PC-3 (cell line): ENCODE results near the gene B4GALNT1. TPM values are rescaled to one million over a fixed set of nuclear protein-coding genes. Genes with fewer than 3 reads are reported as not detected.

Experiments
- ATAC-seq: fragments of 200-7000 bp; cut with Tn5 transposase; 2 replicates; pipeline ENCODE4 v1.9.1; 2020; ENCODE audit warnings: mild to moderate bottlenecking, moderate library complexity
- BruUV-seq: library from RNA; stranded (reverse); fragments of 400-500 nt; replicated peaks from 2 replicates; lab custom pipeline; 2021; lab: Mats Ljungman, UMichigan
- CTCF ChIA-PET: fragments of 300-600 bp; sonication (Branson Sonifier 250); formaldehyde crosslinking; loops from one replicate; lab custom pipeline; 2022; ENCODE audit warnings: antibody characterized with exemption; lab: Charles Lee
- POLR2A ChIA-PET: fragments of 300-600 bp; sonication (Branson Sonifier 250); formaldehyde crosslinking; loops from one replicate; lab custom pipeline; 2022; ENCODE audit warnings: antibody characterized with exemption; ENCODE audit not compliant: unreplicated experiment; lab: Charles Lee
- DNase-seq: peaks from one replicate; pipeline ENCODE4 v3.0.0-alpha.2; 2015
- H2AFZ ChIP-seq: fragments of 300-600 bp; sonication (generic); 2 replicates; pipeline ENCODE4 v1.6.0; 2016; ENCODE audit warnings: antibody characterized with exemption, low read length
- H3F3A ChIP-seq: fragments of 300-600 bp; sonication (generic); one replicate; pipeline ENCODE4 v1.6.0; 2017; ENCODE audit warnings: antibody characterized with exemption, low read length, control low read depth, mild to moderate bottlenecking; ENCODE audit not compliant: unreplicated experiment
- H3K27ac ChIP-seq: fragments of 300-600 bp; sonication (generic); 2 replicates; pipeline ENCODE4 v1.5.1; 2016; ENCODE audit warnings: mild to moderate bottlenecking, low read length
- H3K27me3 ChIP-seq: fragments of 300-600 bp; sonication (generic); 2 replicates; pipeline ENCODE4 v1.6.1; 2016; ENCODE audit warnings: low read length, mixed read lengths
- H3K36me3 ChIP-seq: fragments of 300-600 bp; sonication (generic); 2 replicates; pipeline ENCODE4 v1.6.1; 2016; ENCODE audit warnings: low read depth, mixed run types, low read length, mixed read lengths
- H3K4me1 ChIP-seq: fragments of 300-600 bp; sonication (generic); 2 replicates; pipeline ENCODE4 v1.5.1; 2016; ENCODE audit warnings: low read length; ENCODE audit not compliant: insufficient read depth
- H3K4me2 ChIP-seq: fragments of 300-600 bp; sonication (generic); 2 replicates; pipeline ENCODE4 v1.6.0; 2016; ENCODE audit warnings: low read length
- H3K4me3 ChIP-seq: fragments of 300-600 bp; sonication (generic); 2 replicates; pipeline ENCODE4 v1.5.1; 2016; ENCODE audit warnings: mild to moderate bottlenecking, low read length, mixed read lengths
- H3K79me2 ChIP-seq: fragments of 300-600 bp; sonication (generic); 2 replicates; pipeline ENCODE4 v1.6.1; 2017; ENCODE audit warnings: low read length, mixed read lengths
- H3K9ac ChIP-seq: fragments of 300-600 bp; sonication (generic); 2 replicates; pipeline ENCODE4 v1.6.0; 2016; ENCODE audit warnings: mild to moderate bottlenecking, low read length
- H3K9me2 ChIP-seq: fragments of 300-600 bp; sonication (generic); replicated peaks from 2 replicates; pipeline ENCODE4 v1.6.1; 2016; ENCODE audit warnings: mixed run types, low read length, mixed read lengths
- H3K9me3 ChIP-seq: fragments of 300-600 bp; sonication (generic); 2 replicates; pipeline ENCODE4 v1.6.1; 2016; ENCODE audit warnings: low read length, mixed read lengths
- H4K20me1 ChIP-seq: fragments of 300-600 bp; sonication (generic); 2 replicates; pipeline ENCODE4 v1.6.1; 2016; ENCODE audit warnings: low read length, mixed read lengths
- EZH2 ChIP-seq: fragments of 300-600 bp; sonication (generic); IDR thresholded peaks from one replicate; pipeline ENCODE4 v1.6.1; 2017; ENCODE audit warnings: antibody characterized with exemption, mild to moderate bottlenecking, low read length; ENCODE audit not compliant: unreplicated experiment
- EZH2phosphoT487 ChIP-seq: fragments of 300-600 bp; sonication (generic); IDR thresholded peaks from 2 replicates; pipeline ENCODE4 v1.6.1; 2018; ENCODE audit warnings: mild to moderate bottlenecking, antibody characterized with exemption, low read length, borderline replicate concordance
- intact Hi-C: fragments of 100-400 bp; cut with micrococcal nuclease; formaldehyde crosslinking; loops from 2 replicates; pipeline ENCODE4 v1.9.0; 2023
- total RNA-seq: library from RNA; depleted of rRNA; stranded (reverse); fragments of >200 nt; gene quantifications from 2 replicates; pipeline ENCODE4 v1.2.3, GENCODE V29; 2014
- TF ChIP-seq, protein P1 (sequence below): fragments of 300-600 bp; sonication (generic); conservative IDR thresholded peaks from 2 replicates; pipeline ENCODE4 v1.5.1; 2017; ENCODE audit warnings: antibody characterized with exemption, low read depth, mild to moderate bottlenecking, low read length

Gene B4GALNT1
- total RNA-seq, 1 experiment from 2014 or later, result 39.0 TPM

DNA sequence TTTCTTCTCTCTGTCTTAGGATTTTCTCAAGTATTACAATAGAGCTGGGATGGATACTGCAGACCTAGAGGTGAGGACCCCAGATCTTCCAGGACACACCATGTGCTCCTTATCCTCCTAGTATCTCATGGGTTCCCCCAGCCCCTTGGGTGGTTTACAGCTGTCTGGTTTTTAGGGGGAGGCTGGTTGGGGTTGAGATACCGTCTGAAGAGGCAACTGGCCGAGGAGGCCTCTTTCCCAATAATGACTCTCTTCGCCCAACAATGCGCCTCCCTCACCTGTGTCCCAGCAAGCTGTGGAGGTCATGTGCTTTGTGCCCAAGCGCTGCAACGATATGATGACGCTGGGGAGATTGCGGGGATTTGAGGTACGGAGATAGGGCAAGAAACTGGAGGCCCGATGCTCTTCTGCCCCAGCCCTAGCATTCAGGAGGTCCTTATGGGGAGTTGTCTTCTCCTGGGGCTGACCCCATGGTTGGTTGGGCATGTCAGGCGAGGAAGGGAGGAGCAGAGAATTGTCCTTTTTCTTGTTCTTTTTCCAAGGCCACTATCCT, 18.0 kb downstream of the B4GALNT1 start:
- H2AFZ ChIP-seq, result no peak overlapping the region
- no TSS peak for BruUV-seq
- no peaks in the 10 kb centered on the region for H4K20me1 ChIP-seq
- no peaks in the 10 kb centered on the region for H3K36me3 ChIP-seq
- no peak overlapping the region for H3K4me2 ChIP-seq
- H3K27me3 ChIP-seq, result 0 out of 2 replicates have a peak, but pooled peaks cover under 1% of the 10 kb centered on the region
- intact Hi-C loops, result no loop called here
- DNase-seq (no peak), ATAC-seq (no peak)
- no peaks in the 10 kb centered on the region for H3K9me2 ChIP-seq
- no peak overlapping the region for H3K9ac ChIP-seq
- POLR2A ChIA-PET, result no interaction called here
- CTCF ChIA-PET, result no interaction called here
- H3K27ac ChIP-seq, result no peak overlapping the region
- no peaks in the 10 kb centered on the region for H3K79me2 ChIP-seq
- no peaks in the 10 kb centered on the region for H3K9me3 ChIP-seq
- H3K4me3 ChIP-seq, result no peak overlapping the region
- TF ChIP-seq, protein P1, sequence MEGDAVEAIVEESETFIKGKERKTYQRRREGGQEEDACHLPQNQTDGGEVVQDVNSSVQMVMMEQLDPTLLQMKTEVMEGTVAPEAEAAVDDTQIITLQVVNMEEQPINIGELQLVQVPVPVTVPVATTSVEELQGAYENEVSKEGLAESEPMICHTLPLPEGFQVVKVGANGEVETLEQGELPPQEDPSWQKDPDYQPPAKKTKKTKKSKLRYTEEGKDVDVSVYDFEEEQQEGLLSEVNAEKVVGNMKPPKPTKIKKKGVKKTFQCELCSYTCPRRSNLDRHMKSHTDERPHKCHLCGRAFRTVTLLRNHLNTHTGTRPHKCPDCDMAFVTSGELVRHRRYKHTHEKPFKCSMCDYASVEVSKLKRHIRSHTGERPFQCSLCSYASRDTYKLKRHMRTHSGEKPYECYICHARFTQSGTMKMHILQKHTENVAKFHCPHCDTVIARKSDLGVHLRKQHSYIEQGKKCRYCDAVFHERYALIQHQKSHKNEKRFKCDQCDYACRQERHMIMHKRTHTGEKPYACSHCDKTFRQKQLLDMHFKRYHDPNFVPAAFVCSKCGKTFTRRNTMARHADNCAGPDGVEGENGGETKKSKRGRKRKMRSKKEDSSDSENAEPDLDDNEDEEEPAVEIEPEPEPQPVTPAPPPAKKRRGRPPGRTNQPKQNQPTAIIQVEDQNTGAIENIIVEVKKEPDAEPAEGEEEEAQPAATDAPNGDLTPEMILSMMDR, result no peak
- no peaks in the 10 kb centered on the region for H3F3A ChIP-seq
- peaks cover 9% of the 10 kb centered on the region; the same call in 1 of the 2 replicates for H3K4me1 ChIP-seq

DNA sequence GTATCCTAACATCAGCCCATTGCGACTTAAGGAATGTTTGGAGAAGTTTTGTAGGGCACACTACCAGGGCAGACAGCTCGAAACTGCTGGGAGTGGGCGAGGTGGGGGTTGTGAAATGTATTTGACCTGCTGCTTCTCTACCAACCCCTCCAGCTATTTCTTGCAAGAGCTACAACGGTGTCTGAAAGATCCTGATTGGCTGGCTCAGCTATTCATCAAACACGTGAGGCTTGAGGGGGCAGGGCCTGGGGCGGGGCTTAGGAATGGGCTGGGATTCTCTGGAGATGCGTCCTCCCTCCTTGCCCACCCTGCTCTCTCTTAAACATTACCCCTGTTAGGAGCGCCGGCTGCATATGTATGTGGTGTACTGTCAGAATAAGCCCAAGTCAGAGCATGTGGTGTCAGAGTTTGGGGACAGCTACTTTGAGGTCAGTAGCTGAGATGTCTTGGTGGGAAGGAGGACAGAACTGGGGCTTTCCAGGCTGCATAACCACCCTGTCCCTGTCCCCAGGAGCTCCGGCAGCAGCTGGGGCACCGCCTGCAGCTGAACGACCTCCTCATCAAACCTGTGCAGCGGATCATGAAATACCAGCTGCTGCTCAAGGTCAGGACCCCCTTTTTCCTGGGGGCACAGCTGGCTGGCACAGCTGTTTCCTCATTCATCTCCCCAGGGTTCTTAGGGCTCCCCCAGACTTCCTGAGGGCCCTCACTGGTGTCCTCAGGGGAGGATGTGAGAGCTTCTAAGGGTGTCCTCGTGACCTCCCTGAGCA, 18.6 kb downstream of the B4GALNT1 start:
- Histone ChIP-seq H2AFZ (no peak overlapping the region), H3K4me1 (peaks cover 9% of the 10 kb centered on the region; the same call in 1 of the 2 replicates), H3K27me3 (no peaks in the 10 kb centered on the region), H3K4me3 (no peak overlapping the region), H3K4me2 (no peak overlapping the region), H3K79me2 (no peaks in the 10 kb centered on the region), H4K20me1 (no peaks in the 10 kb centered on the region), H3F3A (no peaks in the 10 kb centered on the region), H3K9me3 (no peaks in the 10 kb centered on the region), H3K9me2 (no peaks in the 10 kb centered on the region), H3K36me3 (no peaks in the 10 kb centered on the region), H3K9ac (no peak overlapping the region), H3K27ac (no peak overlapping the region)
- DNase-seq (no peak), ATAC-seq (no peak)
- no TSS peak for BruUV-seq
- intact Hi-C loops, result no loop called here
- ChIA-PET CTCF (interaction anchor here (0.6 kb wide), 1 partner anchor 1554 kb away, joined by 3 read pairs; no protein-coding TSS in a partner anchor), POLR2A (no interaction called here)
- TF ChIP-seq EZH2, result no peak
- TF ChIP-seq, protein P1, result no peak
- no peak for TF ChIP-seq EZH2phosphoT487

DNA sequence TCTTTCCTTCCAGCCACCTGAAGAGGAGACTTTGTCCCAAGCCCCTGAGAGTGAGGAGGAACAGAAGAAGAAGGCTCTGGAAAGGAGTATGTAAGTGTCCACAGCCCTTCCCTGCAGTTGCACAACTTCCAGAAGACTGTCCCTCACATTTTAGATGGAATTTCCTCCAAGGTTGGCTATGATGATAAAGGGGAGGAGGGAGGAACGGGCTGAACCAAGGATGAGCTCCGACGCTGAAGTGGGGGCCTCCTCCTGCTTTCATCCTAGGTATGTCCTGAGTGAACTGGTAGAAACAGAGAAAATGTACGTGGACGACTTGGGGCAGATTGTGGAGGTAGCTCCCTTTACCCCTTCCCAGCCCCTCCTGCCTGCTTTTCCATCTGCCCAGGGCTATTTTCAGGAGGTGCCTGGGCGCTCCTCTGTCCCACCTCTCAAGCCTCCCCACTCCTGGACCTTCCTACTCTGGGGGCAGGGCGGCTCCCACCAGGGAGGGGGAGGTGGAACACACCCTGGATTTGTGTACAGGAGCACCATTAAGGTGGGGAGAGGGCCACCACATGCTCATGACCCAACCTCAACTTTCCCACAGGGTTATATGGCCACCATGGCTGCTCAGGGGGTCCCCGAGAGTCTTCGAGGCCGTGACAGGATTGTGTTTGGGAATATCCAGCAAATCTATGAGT, 19.4 kb downstream of the B4GALNT1 start:
- no peak for DNase-seq
- H3K9ac ChIP-seq, result no peak overlapping the region
- H3K4me3 ChIP-seq, result no peak overlapping the region
- CTCF ChIA-PET, result no interaction called here
- peaks cover 9% of the 10 kb centered on the region; the same call in 1 of the 2 replicates for H3K4me1 ChIP-seq
- H4K20me1 ChIP-seq, result no peaks in the 10 kb centered on the region
- no peak overlapping the region for H3K4me2 ChIP-seq
- H2AFZ ChIP-seq, result no peak overlapping the region
- H3K36me3 ChIP-seq, result no peaks in the 10 kb centered on the region
- no peaks in the 10 kb centered on the region for H3F3A ChIP-seq
- no peaks in the 10 kb centered on the region for H3K79me2 ChIP-seq
- TF ChIP-seq EZH2 (no peak), EZH2phosphoT487 (no peak)
- TF ChIP-seq, protein P1, result no peak
- H3K27me3 ChIP-seq, result no peaks in the 10 kb centered on the region
- no peak overlapping the region for H3K27ac ChIP-seq
- intact Hi-C loops, result no loop called here
- H3K9me3 ChIP-seq, result no peaks in the 10 kb centered on the region
- BruUV-seq, result no TSS peak
- ATAC-seq, result no peak
- POLR2A ChIA-PET, result no interaction called here
- no peaks in the 10 kb centered on the region for H3K9me2 ChIP-seq
